22Rv1 (cell line): Measurements from ENCODE around the gene SLC39A11.

Experiments
- H3K27ac ChIP-seq: fragments of 450-650 bp; 2 replicates; pipeline ENCODE4 v1.5.1; 2017
- ZFX ChIP-seq: fragments of 450-650 bp; IDR thresholded peaks from 2 replicates; pipeline ENCODE4 v1.6.1; 2017; ENCODE audit warnings: antibody characterized with exemption, borderline replicate concordance
- TF ChIP-seq, protein P1 (sequence below): fragments of 450-650 bp; IDR thresholded peaks from 2 replicates; pipeline ENCODE4 v1.5.1; 2017; ENCODE audit warnings: mild to moderate bottlenecking

The SLC39A11 gene

DNA sequence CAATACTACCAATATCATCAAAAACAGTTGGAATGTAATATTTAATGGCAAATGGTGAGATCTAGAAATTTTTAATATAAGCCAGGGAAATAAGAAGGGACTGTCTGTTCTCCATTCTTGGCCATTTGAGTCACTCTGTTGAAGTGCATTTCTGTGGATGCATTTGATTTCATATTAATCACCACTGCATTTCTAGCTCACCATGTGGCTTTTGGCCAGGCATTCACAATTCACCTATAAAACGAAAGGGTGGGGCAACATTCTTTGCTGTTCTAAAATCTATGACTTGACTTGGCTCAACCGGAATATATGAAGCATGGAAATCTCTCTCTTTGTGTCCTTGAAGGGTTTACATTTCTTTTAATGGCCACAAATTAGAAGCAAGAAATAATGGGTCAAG, 483.0 kb downstream of the SLC39A11 start:
- TF ChIP-seq ZFX, result no peak
- TF ChIP-seq, protein P1, sequence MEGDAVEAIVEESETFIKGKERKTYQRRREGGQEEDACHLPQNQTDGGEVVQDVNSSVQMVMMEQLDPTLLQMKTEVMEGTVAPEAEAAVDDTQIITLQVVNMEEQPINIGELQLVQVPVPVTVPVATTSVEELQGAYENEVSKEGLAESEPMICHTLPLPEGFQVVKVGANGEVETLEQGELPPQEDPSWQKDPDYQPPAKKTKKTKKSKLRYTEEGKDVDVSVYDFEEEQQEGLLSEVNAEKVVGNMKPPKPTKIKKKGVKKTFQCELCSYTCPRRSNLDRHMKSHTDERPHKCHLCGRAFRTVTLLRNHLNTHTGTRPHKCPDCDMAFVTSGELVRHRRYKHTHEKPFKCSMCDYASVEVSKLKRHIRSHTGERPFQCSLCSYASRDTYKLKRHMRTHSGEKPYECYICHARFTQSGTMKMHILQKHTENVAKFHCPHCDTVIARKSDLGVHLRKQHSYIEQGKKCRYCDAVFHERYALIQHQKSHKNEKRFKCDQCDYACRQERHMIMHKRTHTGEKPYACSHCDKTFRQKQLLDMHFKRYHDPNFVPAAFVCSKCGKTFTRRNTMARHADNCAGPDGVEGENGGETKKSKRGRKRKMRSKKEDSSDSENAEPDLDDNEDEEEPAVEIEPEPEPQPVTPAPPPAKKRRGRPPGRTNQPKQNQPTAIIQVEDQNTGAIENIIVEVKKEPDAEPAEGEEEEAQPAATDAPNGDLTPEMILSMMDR, result no peak

DNA sequence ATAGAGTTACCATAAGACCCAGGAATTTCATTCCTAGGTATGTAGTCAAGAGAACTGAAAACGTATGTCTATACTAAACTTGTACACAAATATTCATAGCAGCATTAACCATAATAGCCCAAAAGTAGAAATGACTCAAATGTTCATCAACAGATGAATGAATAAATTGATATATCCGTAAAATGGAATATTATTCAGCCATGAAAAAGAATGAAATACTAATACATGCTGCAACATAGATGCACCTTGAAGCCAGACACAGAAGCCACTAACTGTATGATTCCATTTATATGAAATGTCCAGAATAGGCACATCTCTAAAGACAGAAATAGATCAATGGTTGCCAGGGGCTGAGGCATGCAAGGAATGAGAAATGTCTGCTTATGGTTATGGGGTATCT, 484.1 kb downstream of the SLC39A11 start:
- no peak overlapping the region for H3K27ac ChIP-seq
- TF ChIP-seq ZFX, result no peak
- TF ChIP-seq, protein P1, result no peak

More for the DNA sequence above, 483.0 kb downstream of the SLC39A11 start:
- H3K27ac ChIP-seq, result peak overlapping the region; percentile 97

DNA sequence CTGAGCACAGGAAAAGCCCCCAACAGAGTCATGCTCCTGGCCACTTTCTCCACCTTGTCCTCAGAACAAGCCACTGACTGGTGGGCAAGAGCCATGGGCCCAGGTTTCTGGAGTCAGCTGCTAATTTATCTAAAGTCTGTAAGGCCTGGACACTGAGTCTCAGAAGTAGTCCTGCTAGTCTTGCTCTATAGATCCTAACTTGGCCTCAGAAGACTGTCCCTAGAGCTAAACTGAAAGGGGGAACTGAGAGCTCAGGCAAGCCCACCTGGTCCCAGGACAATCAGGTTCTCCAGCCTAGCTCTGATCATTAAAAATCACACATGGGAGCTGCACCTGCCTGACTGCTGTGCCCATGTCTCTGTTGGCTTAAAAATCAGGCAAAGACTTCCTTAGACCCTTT, 485.8 kb downstream of the SLC39A11 start:
- TF ChIP-seq ZFX, result no peak
- TF ChIP-seq, protein P1, result no peak
- H3K27ac ChIP-seq, result 0 out of 2 replicates have a peak overlapping the region, but pooled peaks have one; percentile 27

DNA sequence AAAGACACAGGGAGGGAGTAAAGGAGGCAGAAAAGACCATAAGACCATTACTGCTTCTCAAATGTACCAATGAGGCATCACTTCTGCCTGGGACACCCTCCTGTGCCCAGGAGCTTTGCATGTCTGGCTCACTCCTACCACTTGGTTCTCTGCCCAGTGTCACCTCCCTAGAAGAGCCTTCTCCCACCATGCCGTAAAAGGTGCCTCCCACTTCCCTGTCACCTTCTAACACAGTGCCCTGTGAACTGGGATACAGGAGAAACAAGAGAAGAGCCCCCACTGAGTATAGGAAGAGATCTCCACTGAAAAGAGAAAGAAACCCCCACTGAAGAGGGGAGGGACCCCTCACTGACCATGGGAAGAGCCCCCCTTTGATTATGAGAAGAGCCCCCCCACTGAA, 486.9 kb downstream of the SLC39A11 start:
- no peak for TF ChIP-seq ZFX
- TF ChIP-seq, protein P1, result no peak
- no peak overlapping the region for H3K27ac ChIP-seq

DNA sequence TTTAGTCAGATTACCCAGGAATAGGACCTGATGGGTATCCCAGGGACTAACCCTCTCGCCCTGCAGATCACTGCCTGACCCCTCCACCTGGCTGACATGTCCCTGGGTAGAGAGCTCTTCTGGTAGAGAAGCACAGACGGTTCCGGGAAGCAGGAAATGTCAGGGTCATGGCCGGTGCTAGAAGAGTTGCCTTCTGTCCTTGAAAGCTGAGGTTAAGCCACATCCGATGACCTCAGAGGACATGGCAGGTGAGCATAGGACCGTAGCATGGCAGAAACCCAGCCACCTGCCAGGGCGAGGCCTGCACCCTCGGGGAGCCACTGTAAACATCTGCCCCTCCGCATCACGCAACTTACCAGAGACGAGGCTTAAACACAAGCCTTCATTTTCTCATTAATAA, 488.0 kb downstream of the SLC39A11 start:
- no peak overlapping the region for H3K27ac ChIP-seq
- TF ChIP-seq ZFX, result no peak
- TF ChIP-seq, protein P1, result no peak

DNA sequence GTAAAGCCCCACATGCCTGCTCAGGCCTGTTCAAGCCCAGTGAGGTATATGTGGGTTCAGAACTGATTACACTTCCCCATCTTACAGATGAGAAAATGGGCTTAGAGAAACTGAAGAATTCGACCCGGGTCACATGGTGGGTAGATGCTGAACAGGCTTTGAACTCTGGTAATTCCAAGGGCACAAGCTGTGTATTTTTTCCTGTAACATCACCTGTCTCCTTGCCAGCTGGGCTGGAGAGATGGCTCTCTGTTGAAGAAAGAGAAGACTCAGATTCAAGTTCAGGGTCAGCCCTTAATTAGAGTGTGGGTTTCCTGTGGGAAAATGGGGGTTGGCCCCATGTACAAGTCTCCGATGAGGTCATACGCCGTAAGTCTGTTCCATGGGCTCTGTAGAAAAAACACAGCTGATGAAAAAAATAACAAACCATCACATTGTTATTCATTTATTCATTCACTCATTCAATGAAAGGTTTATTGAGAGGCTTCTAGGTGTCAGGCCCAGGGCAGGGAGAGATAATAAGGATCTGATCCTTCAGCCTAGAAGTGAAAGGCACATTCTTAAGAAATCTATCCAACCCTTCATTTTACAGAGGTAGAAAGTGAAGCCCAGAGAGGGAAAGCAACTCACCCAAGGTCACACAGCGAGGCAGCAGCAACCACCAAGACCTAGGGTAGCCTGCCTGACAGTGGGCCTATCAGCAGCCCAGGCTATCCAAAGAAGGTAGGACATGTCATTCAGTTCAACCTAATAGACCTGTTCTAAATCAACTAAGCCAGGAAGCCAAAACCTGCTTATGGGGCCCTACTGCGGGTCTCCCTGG, 488.9 kb downstream of the SLC39A11 start:
- TF ChIP-seq, protein P1, result no peak
- TF ChIP-seq ZFX, result no peak
- no peak overlapping the region for H3K27ac ChIP-seq

DNA sequence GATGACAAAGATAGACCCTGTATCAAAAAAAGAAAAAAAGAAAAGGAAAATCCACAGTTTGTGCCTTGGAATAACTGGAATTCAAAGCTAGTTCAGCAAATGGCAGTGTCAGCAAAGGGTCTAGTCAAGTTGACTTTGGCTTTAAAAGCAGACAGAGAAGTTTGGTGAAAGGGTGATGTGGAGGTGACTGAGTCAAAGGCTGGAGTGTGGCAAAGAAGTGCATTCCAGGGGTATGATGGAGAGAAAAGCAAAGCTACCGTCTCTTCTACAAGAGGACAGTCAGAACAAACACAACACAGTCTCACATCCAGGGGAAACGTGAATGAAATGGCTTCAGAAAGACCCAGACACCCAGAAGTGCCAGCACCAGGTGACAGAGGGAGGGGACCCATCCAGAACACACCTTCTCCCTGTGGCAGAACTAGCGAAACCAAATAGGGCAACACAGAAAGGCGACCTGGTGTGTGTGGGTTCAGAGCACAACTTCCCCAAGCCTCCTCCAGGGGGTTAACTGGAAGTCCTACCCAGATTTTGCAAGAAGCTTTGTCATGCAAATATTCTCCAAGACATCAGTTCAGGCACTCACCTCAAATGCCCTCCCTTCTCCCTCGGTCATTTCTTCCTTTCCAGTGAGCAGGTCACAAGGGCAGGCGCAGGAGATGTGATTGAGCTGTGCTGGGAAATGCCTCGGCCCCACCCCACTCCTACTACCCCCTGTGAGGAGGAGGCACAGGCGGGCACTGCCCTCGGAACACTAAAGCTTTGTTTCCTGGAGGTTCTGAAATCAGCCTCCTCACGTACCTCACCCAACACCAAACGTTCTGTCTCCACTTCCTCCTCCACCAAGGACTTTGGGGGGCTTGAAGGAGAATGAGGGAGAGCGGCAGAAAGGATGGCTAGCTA, 489.7 kb downstream of the SLC39A11 start:
- H3K27ac ChIP-seq, result no peak overlapping the region
- no peak for TF ChIP-seq ZFX
- TF ChIP-seq, protein P1, result no peak
